B cell (primary cell): ENCODE measurements around the gene CCL13. TPM values are rescaled to one million over a fixed set of nuclear protein-coding genes. Genes with fewer than 3 reads are reported as not detected.

Experiments used
- ATAC-seq: fragments of 200-7000 bp; cut with Tn5 transposase; one replicate; pipeline ENCODE4 v1.10.0; 2021; ENCODE audit warnings: low read depth, mild to moderate bottlenecking, moderate number of reproducible peaks, moderate library complexity
- CTCF ChIA-PET: fragments of 350-600 bp; sonication (Branson Sonifier 250); formaldehyde crosslinking; loops from one replicate; lab custom pipeline; 2021; ENCODE audit warnings: antibody characterized with exemption, inconsistent platforms; lab: Charles Lee
- POLR2A ChIA-PET: fragments of 350-600 bp; sonication (Branson Sonifier 250); formaldehyde crosslinking; loops from one replicate; lab custom pipeline; 2021; ENCODE audit warnings: antibody characterized with exemption; lab: Charles Lee
- DNase-seq: peaks from one replicate; pipeline ENCODE4 v3.0.0; 2013
- H2AFZ ChIP-seq: 2 replicates; pipeline ENCODE4 v1.6.1; 2012; ENCODE audit warnings: mild to moderate bottlenecking, low read depth, low read length; ENCODE audit not compliant: insufficient read depth, poor library complexity, severe bottlenecking
- H3K27ac ChIP-seq, 2 donors: 1 replicate in 1 of 2; 2 replicates in 1 of 2; pipeline ENCODE4 v1.5.1; 2012 to 2013; ENCODE audit warnings: low read length in 2 of 2, mild to moderate bottlenecking in 2 of 2, moderate library complexity in 1 of 2
- H3K27me3 ChIP-seq, 4 experiments: fragments of 200-600 bp in 1 of 4; sonication (generic) in 1 of 4; replicated peaks in 1 of 4; 1 replicate in 2 of 4; 2 replicates in 2 of 4; pipeline versions ENCODE4 v1.6.1 to v1.7.0; 2013 to 2016; ENCODE audit warnings: low read length in 3 of 4, mild to moderate bottlenecking in 2 of 4, mixed read lengths in 1 of 4, moderate library complexity in 1 of 4; ENCODE audit not compliant: insufficient read depth in 4 of 4, control insufficient read depth in 3 of 4; ENCODE audit errors: control extremely low read depth in 1 of 4
- H3K36me3 ChIP-seq, 2 experiments: replicated peaks in 1 of 2; 1 replicate in 1 of 2; 2 replicates in 1 of 2; pipeline versions ENCODE4 v1.6.1 to v1.7.1; 2013; ENCODE audit warnings: low read length in 1 of 2; ENCODE audit not compliant: insufficient read depth in 2 of 2, control insufficient read depth in 1 of 2; ENCODE audit errors: control extremely low read depth in 1 of 2, extremely low read depth in 1 of 2
- H3K4me1 ChIP-seq, 2 donors: fragments of 200-600 bp in 1 of 2; sonication (generic) in 1 of 2; 1 replicate in 1 of 2; 2 replicates in 1 of 2; pipeline versions ENCODE4 v1.5.1 to v1.6.1; 2013 to 2017; ENCODE audit warnings: low read length in 2 of 2; ENCODE audit not compliant: control insufficient read depth in 2 of 2, insufficient read depth in 2 of 2
- H3K4me2 ChIP-seq: replicated peaks from 2 replicates; pipeline ENCODE3; 2012; ENCODE audit warnings: mild to moderate bottlenecking, low read depth, low read length; ENCODE audit not compliant: poor library complexity, severe bottlenecking
- H3K4me3 ChIP-seq, 5 experiments: fragments of 200-600 bp in 1 of 5; sonication (generic) in 1 of 5; 1 replicate in 3 of 5; 2 replicates in 2 of 5; pipeline versions ENCODE4 v1.5.1 to v1.7.0; 2011 to 2016; ENCODE audit warnings: low read length in 4 of 5, mild to moderate bottlenecking in 4 of 5, low read depth in 2 of 5, control low read depth in 1 of 5, moderate library complexity in 1 of 5; ENCODE audit not compliant: insufficient read depth in 1 of 5; ENCODE audit errors: control extremely low read depth in 1 of 5, extremely low read depth in 1 of 5
- H3K79me2 ChIP-seq: fragments of 200-600 bp; sonication (generic); one replicate; pipeline ENCODE4 v1.6.0; 2016; ENCODE audit warnings: low read length; ENCODE audit not compliant: control insufficient read depth, insufficient read depth
- H3K9ac ChIP-seq: fragments of 200-600 bp; sonication (generic); 2 replicates; pipeline ENCODE4 v1.6.1; 2017; ENCODE audit warnings: mild to moderate bottlenecking, low read length, moderate library complexity
- H3K9me3 ChIP-seq, 3 donors: one replicate each; pipeline versions ENCODE4 v1.6.1 to v1.7.1; 2013; ENCODE audit warnings: low read length in 2 of 3; ENCODE audit not compliant: control insufficient read depth in 2 of 3, insufficient read depth in 1 of 3; ENCODE audit errors: control extremely low read depth in 1 of 3
- H4K20me1 ChIP-seq: 2 replicates; pipeline ENCODE4 v1.6.0; 2012; ENCODE audit warnings: mild to moderate bottlenecking, low read length; ENCODE audit not compliant: insufficient read depth, control insufficient read depth, poor library complexity, severe bottlenecking
- H3K27ac Mint-ChIP-seq: one replicate; pipeline ENCODE4 v1.8.0; 2021; ENCODE audit warnings: mixed read lengths
- H3K27me3 Mint-ChIP-seq: one replicate; pipeline ENCODE4 v1.8.0; 2021; ENCODE audit warnings: mixed read lengths
- H3K4me1 Mint-ChIP-seq: one replicate; pipeline ENCODE4 v1.8.0; 2021; ENCODE audit warnings: mixed read lengths
- H3K4me3 Mint-ChIP-seq: one replicate; pipeline ENCODE4 v1.8.0; 2021; ENCODE audit warnings: mixed read lengths
- H3K9me3 Mint-ChIP-seq: one replicate; pipeline ENCODE4 v1.8.0; 2022; ENCODE audit warnings: mixed read lengths; ENCODE audit not compliant: insufficient read depth
- CTCF ChIP-seq: fragments of 200-600 bp; IDR thresholded peaks from one replicate; pipeline ENCODE4 v1.8.0; 2022; ENCODE audit warnings: antibody characterized with exemption, mild to moderate bottlenecking
- EZH2 ChIP-seq: IDR thresholded peaks from 2 replicates; pipeline ENCODE4 v1.6.1; 2012; ENCODE audit warnings: borderline replicate concordance, low read depth, mild to moderate bottlenecking, moderate library complexity, low read length; ENCODE audit not compliant: insufficient read depth, poor library complexity, severe bottlenecking
- WGBS: methylation state at CpG from one replicate; pipeline ENCODE4 v1.1.5; 2013; ENCODE audit warnings: missing lambda C conversion rate; ENCODE audit not compliant: insufficient coverage; 5-methylcytosine and 5-hydroxymethylcytosine counted together
- intact Hi-C: fragments of 100-400 bp; cut with micrococcal nuclease; formaldehyde crosslinking; loops from one replicate; pipeline ENCODE4 v1.10.0; 2022
- polyA plus RNA-seq: library from polyadenylated mRNA; depleted of rRNA; stranded (reverse); fragments of >200 nt; gene quantifications from 2 replicates; pipeline ENCODE4 v1.2.3, GENCODE V29; 2012
- total RNA-seq, 2 donors: library from RNA; stranded (reverse); fragments of 120-200 nt in 1 of 2; gene quantifications; 1 replicate in 1 of 2; 2 replicates in 1 of 2; pipeline versions ENCODE4 v1.2.3 to v1.2.4, GENCODE V29; 2013 to 2022

CCL13 gene
- total and polyA plus RNA-seq, 2 donors (not counting 1 experiment from before 2014, with no cell fraction given), result not detected

DNA sequence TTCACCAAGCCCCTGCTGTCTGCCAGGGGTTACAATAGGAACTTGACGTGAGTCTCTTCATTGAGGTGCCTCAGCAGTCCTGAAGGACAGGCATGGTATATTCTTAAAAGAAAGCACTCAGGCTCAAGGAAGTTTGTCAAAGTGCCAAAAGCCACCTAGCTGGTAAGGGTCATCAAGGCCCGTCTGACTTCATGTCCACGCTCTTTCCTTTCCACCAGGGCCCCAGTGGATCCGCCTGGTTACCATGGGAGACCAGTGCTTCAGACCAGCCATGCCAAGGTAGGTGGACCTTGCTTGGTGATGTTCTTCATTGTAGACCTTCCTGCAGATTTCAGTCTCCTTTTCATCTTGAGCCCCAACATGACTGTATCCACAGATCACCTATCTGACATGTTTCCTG is 34.4 kb downstream of the CCL13 start:
- Histone ChIP-seq H3K36me3 (no peaks in the 10 kb centered on the region), H3K4me2 (no peak overlapping the region), H3K79me2 (no peaks in the 10 kb centered on the region), H4K20me1 (no peaks in the 10 kb centered on the region), H3K27ac (no peak overlapping the region), H3K4me3 (no peak overlapping the region), H3K9ac (no peak overlapping the region), H3K4me1 (peaks cover 0 to 15% of the 10 kb centered on the region in 2 donors), H2AFZ (no peak overlapping the region), H3K9me3 (no peaks in the 10 kb centered on the region), H3K27me3 (peaks cover 0 to 4% (median 0%) of the 10 kb centered on the region in 4 experiments)
- Mint-ChIP-seq H3K9me3 (no peaks in the 10 kb centered on the region), H3K27ac (no peak overlapping the region), H3K4me1 (peaks cover 8% of the 10 kb centered on the region), H3K27me3 (peaks cover 5% of the 10 kb centered on the region), H3K4me3 (no peak overlapping the region)
- no peak for ATAC-seq
- DNase-seq, result no peak
- 100% methylated on average over 4 of the region's 4 CpGs for WGBS
- intact Hi-C loops, result no loop called here
- POLR2A ChIA-PET, result no interaction called here
- TF ChIP-seq EZH2 (no peak), CTCF (no peak)
- CTCF ChIA-PET, result no interaction called here

DNA sequence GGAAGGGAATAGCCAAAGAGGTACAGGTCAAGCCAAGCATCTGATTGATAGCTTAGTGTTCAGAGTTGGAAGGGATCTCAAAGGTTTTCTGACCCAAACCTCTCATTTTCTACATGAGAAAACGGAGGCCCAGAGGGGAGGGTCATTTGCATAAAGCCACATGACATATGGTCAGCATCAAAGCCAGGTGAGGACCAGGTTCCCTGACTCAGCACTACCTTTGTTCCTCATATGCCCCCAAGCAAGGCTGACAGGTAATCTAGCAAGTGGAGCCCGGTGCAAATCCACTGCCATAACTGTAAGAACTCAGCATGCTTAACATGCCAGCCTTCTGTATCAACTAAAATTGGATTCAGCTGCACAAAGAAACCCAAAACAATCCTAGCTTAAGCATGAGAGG is 35.0 kb downstream of the CCL13 start:
- TF ChIP-seq EZH2 (no peak), CTCF (no peak)
- Histone ChIP-seq H3K79me2 (no peaks in the 10 kb centered on the region), H3K9me3 (no peaks in the 10 kb centered on the region), H3K4me1 (peaks cover 0 to 15% of the 10 kb centered on the region in 2 donors), H3K36me3 (no peaks in the 10 kb centered on the region), H2AFZ (no peak overlapping the region), H3K4me3 (no peak overlapping the region), H3K27me3 (peaks cover 0 to 4% (median 0%) of the 10 kb centered on the region in 4 experiments), H4K20me1 (no peaks in the 10 kb centered on the region), H3K4me2 (no peak overlapping the region), H3K9ac (no peak overlapping the region), H3K27ac (no peak overlapping the region)
- H3K27ac Mint-ChIP-seq, result no peak overlapping the region
- POLR2A ChIA-PET, result no interaction called here
- intact Hi-C loops, result no loop called here
- no peaks in the 10 kb centered on the region for H3K9me3 Mint-ChIP-seq
- no peak for DNase-seq
- ATAC-seq, result no peak
- H3K4me1 Mint-ChIP-seq, result peaks cover 8% of the 10 kb centered on the region
- no peak overlapping the region for H3K4me3 Mint-ChIP-seq
- CTCF ChIA-PET, result no interaction called here
- peaks cover 5% of the 10 kb centered on the region for H3K27me3 Mint-ChIP-seq
- 82% methylated on average over 2 of the region's 2 CpGs for WGBS
